HG03558 (cell line): ENCODE results near the gene BAD.
A peak's percentile ranks its signal among the peaks of the same experiment; 100 is the strongest.

ENCODE experiments used
- ATAC-seq: cut with Tn5 transposase; IDR thresholded peaks from one replicate; pipeline ENCODE4 v1.9.1; 2021; ENCODE audit warnings: moderate number of reproducible peaks; ENCODE audit not compliant: unreplicated experiment; ENCODE audit errors: extremely low read depth

The BAD gene

DNA sequence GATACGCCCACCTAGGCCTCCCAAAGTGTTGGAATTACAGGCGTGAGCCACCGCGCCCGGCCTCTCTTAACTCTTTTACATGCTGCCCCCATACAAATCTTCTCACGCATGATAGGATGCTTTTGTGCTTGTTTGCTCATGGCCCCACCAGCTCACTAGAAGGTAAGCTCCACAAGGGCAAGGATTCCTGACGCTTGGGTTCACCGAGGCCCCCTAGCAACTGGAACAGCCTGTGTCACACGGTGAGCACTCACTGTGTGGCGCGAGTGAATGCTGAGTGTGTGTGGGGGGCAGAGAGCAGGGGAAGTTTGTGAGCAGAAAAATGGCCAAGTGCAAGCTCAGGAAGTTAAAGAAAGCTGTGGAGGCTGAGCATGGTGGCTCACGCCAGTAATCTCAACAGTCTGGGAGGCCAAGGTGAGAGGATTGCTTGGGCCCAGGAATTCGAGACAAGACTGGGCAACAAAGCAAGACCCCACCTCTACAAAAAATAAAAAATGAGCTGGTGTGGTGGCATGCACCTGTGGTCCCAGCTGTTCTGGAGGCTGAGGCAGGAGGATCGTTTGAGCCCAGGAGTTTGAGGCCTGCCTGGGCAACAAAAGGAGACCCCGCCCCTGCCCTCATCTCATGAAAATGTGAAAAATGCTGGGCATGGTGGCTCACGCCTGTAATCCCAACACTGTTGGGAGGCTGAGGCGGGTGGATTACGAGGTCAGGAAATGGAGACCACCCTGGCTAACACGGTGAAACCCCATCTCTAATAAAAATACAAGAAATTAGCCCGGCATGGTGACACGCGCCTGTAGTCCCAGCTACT lies 2.3 kb downstream of the BAD start:
- no peak for ATAC-seq

DNA sequence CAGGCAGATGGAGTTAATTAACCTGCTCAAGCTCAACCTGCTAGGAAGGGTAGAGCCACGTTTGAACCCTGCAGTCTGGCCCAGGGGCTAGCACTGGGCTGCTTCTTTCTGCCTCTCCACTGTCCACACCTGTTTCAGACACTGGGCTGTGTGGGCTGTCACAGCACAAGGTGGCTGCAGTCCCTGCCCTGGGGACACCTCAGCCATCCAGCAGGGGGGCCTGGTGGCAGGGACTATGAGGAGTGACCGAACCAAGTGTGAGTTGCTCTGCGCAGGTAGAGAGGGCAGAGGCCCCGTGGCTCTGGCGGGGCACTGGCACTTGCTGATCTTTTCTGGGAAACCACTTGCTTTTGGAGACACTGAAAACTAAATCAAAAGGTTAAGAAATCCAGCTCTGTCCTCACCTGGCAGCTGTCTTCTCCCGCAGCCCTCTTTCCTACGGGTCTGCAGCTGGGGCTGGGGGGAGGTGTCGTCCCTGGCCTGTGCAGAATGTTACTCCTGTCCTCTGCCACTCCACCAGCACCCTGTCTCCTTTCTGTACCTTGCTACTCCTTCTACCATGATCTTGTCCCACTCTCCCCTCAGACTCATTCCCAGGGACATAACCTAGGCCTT lies 5.8 kb downstream of the BAD start:
- no peak for ATAC-seq

- ATAC-seq = no peak
These were observed 7.6 kb downstream of the BAD start for GRCh38 chr11:64276653-64277431.

DNA sequence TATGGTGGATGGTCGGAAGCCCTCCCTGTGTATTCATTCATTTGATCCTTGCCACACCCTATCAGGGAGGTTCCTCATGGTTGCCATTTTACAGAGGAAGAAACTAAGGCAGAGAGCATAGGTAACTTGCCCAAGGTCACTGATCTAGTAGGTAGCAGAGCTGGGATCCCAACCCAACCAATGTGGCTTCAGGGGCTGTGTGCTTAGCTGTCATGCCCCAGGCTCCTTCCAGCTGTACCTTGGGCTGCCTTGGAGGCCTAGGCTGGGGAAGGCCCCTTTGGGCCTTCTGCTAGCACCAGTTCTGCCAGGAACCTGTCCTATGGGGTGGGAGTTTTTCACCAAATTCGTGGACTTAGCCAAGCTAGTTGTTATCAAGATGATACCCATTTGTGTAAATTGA lies 8.6 kb downstream of the BAD start:
- no peak for ATAC-seq

DNA sequence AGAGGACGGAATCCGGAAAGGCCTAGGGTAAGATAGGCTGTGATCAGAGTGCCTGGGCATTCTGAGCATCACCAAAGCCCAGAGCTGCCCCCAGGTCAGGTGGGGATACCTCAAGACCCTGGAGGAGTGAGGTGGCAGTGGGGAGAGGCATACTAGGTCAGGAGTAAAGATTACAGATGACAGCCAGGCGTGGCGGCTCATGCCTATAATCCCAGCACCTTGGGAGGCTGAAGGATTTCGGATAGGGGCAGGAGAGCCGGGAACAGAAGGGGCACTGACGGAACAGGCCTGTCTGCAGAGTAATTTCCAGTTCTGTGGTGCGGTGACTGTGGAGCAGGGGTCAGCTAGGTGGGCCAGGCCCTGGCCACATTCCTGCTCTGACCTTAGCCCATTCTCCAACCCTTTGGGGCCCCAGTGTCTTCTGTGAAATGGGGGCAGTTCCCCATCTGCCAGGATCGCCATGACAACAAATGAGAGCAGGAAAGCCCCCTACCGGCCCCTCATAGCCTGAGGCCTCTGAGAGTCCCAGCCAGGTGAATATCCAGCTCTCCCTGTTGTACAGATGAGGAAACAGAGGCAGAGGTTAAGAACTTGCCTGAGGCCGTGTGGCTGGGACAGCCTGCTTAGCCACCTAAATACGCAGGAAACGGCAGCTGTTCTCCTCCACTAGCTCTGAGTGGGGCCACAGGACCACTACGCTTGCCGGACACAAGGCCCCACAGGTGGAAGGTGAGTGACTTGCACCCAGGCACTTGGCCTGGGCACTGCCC lies 9.2 kb downstream of the BAD start:
- ATAC-seq = no peak

DNA sequence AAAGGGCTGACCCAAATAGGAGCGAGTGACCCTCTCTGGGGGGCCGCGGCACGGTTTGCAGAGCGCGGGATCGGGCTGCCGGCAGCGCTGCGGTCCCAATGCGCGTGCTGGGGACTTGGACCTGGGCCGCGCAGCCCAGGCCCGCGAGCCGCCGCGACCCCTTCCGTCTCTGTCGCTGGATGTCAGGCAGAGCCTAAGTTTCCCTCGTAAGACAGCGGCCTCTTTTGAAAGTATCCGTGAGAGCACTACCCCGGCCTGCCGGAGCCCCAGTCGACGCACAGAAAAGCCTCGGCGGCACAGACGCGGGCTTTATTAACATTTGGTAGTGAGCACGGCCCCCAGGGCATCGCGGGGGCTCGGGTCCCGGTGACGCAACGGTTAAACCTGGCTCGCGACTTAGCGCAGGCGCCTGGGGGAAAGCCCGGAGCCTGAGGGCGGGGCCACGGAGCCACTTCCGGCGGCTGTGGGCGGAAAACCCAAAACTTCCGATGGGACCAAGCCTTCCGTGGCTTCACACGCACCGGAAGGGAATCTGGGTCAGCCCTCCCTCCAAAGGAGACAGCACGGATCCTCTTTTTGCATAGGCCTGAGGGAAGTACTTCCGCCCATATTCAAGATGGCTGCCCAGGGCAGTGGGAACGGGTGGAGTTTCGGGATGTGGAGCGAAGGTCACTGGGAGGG lies 14.8 kb downstream of the BAD start:
- ATAC-seq = peak; percentile 34

GRCh38 chr11:64268893-64269539 lies 15.4 kb downstream of the BAD start:
- ATAC-seq = peak; percentile 9

GRCh38 chr11:64268025-64268892 lies 16.2 kb downstream of the BAD start:
- ATAC-seq = no peak

DNA sequence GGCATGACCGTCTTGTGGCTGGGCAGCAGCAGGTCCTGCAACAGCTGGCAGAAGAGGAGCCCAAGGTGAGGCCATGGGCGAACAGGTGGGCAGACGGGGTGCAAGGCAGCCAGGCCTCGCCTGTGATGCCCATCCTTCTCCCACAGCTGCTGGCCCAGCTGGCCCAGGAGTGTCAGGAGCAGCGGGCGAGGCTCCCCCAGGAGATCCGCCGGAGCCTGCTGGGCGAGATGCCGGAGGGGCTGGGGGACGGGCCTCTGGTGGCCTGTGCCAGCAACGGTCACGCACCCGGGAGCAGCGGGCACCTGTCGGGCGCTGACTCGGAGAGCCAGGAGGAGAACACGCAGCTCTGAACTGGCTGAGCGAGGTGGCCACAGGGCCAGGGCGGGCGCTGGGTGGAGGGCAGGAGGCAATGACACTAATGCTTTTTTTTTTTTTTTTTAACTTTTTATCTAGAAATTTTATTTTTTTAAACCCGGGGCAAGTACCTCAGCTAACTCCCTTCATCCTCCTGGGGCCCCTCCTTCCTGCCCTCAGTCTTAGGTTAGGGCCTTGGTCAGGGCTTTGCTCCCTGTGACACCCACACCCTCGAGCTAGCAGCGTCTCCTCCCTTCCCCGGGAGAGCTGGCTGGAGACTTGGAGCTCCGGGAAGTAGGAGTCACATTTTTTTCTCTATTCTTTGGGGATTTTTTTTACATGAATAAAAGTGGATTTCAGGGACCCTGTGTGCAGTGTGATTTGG lies 17.1 kb downstream of the BAD start:
- ATAC-seq = no peak

DNA sequence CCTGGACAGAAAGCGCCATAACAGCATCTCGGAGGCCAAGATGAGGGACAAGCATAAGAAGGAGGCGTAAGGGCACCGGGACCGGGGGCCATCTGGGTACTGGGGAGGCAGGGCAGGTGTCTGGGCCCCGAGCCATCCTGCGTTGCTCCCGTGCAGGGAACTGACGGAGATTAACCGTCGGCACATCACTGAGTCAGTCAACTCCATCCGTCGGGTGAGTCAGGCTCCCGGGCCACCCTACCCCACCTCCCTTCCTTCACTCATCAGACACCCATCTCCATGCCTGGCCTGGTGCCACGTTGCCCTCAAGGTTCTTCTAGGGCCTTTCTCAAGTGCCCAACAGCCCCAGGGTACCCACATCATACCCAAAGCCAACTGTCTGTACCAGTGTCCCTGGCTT lies 18.1 kb downstream of the BAD start:
- ATAC-seq = no peak

DNA sequence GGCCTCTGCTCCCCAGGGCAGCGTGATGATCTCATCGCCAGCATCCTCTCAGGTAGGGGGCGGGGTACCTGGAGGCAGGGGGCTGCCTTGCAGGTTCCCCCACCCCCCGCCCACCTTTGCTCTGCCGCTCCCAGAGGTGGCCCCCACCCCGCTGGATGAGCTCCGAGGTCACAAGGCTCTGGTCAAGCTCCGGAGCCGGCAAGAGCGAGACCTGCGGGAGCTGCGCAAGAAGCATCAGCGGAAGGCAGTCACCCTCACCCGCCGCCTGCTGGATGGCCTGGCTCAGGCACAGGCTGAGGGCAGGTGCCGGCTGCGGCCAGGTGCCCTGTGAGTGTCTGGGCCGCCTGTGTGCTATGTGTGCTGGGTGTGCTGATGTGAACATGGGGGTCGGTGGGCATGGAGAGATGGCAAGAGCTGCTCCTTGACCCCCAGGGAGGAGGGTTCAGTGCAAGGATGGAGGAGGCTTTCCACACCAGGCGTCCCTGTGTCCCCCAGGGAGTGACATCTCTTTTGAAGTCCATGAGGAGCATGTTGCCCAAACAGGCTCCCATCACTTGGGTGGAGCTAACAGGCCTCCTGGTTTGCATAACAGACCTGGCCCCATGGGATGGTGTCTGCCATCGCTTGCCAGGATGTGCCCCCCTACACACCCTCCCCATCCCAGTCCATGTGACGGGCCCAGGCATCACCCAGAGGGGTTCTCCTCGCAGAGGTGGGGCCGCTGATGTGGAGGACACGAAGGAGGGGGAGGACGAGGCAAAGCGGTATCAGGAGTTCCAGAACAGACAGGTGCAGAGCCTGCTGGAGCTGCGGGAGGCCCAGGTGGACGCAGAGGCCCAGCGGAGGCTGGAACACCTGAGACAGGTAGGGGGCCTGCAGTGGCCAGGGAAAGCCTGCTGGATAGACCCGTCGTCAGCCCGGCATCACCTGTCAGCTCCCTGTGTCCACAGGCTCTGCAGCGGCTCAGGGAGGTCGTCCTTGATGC lies 19.0 kb downstream of the BAD start:
- no peak for ATAC-seq

DNA sequence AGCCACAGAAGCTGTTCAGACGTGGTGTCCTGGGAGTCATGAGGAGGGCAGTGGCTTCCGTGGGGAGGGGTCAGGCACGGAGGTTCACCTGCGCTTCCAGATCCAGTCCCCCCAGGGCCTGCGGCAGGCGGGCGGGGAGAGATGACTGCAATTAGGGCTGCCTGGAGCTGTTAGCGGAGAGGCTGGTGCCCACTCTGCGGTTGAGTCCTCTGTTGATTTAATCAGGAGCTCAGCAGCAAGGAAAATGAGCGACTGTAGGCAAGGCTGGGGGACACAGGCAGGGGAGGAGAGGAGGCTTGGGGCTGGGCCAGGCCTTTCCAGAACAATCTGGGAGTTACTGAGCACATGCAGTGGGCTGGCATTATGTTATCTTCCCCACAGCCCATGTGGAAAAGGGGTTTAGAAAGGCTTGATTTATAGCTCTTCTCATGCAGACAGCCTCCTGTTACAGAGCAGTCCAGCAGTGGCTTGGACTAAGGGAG lies 20.1 kb downstream of the BAD start:
- ATAC-seq = no peak

DNA sequence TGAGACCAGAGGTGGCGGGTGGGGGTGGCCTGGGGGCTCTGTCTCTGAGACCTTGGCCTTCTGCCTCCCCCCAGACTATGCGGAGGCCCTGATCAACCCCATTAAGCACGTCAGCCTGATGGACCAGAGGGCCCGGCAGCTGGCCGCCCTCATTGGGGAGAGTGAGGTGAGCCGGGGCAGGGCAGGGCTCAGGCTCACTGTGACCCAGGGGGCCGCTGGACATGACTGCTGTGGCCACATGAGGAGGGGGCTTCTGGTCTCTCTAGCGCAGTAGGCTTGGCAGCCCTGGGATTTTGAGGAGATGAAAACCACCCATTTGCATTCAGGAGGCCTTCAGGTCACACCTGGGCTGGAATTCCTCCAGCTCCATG lies 20.5 kb downstream of the BAD start:
- no peak for ATAC-seq

DNA sequence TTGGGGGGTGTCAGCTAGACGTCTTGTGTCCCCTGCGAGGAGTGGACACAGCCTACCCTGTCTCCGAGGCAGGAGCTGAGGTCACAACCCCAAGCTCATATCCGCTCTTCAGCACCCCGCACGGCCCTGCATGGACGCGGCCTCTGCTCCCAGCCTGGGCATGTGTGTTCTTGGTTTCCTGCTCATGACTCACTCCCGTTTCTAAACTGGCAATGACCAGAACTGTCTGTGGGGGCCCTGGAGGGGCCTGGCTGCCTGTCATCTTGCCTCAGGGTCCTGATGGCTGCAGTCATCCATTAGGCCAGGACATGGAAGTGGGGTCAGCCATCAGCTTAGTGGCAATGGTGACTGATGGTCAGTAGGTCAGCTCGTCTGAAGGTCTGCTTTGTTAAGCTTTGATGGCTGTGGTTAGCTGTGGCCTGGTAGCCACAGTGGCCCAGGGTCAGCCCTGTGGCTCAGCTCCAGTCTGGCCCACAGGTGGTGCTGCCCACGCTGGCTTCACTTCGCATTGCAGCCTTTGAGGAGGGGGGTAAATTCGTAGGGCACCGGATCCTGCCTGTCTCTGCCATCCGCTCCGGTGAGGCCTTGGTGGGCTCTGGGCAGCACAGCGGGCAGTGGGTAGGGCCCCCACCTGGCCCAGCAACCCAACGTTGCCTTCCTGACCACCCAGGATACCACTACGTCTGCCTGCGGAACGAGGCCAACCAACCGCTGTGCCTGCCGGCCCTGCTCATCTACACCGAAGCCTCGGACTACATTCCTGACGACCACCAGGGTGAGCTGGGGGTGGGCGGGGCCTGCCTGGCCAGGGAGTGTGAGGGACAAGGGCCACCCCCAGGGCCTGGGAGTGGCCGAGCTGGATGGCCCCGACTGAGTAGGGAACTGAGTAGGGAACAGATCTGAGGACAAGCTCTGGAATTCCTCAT lies 21.2 kb downstream of the BAD start:
- no peak for ATAC-seq

DNA sequence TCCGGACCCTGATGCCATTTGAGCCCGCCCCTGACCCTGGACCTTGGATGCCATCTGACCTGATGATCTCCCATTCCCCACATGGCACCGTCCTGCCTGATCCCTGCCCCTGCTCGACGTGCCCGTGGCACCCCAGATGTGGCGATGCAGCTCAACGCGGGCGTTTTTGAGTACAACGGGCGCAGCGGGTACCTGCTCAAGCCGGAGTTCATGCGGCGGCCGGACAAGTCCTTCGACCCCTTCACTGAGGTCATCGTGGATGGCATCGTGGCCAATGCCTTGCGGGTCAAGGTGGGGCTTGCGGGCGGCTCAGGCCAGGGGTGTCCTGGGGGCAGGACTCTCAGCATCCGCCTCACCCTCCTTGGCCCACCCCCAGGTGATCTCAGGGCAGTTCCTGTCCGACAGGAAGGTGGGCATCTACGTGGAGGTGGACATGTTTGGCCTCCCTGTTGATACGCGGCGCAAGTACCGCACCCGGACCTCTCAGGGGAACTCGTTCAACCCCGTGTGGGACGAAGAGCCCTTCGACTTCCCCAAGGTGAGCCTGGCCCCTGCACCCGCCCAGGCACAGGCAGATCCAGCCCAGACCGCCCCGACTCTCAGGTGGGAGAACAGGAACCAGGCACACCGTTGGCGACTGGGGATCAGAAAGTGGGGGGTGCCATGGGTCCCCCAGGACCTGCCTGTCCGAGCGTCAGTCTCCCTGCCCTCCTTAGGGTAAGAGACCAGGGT lies 22.0 kb downstream of the BAD start:
- no peak for ATAC-seq
